Subcutaneous preadipocyte (primary cell): ENCODE results near the gene KIF4B. TPM values are rescaled to one million over a fixed set of nuclear protein-coding genes. Genes with fewer than 3 reads are reported as not detected.

ENCODE experiments used
- total RNA-seq: library from RNA; depleted of rRNA; stranded (reverse); fragments of >200 nt; gene quantifications from 2 replicates; pipeline ENCODE4 v1.2.3, GENCODE V29; 2012

KIF4B gene
- under 0.01 TPM in 1 of 2 replicates, not detected in the other for total RNA-seq

GRCh38 chr5:155013526-155013925 is at the start of gene KIF4B:
TSS of gene KIF4B (plus strand) at chr5:155013755. CDS start at chr5:155013860, 105 bp downstream.

Other genes starting within 250 kb of the KIF4B start
- 3.1 and 7.3 TPM in 2 replicates for gene FAXDC2, start 163.2 kb upstream of the KIF4B start, total RNA-seq
- gene CNOT8, start 155.1 kb upstream of the KIF4B start, total RNA-seq: 30.1 and 34.4 TPM in 2 replicates
- 18.7 and 33.8 TPM in 2 replicates for gene GEMIN5, start 75.5 kb upstream of the KIF4B start, total RNA-seq
- 18.0 and 20.9 TPM in 2 replicates for gene MRPL22, start 72.7 kb upstream of the KIF4B start, total RNA-seq